Hepatic stellate cell (primary cell): Measurements from ENCODE around the gene RAB44.

Experiments
- DNase-seq: peaks from one replicate; pipeline ENCODE4 v3.0.0; 2011; ENCODE audit warnings: low spot score

RAB44 gene

DNA sequence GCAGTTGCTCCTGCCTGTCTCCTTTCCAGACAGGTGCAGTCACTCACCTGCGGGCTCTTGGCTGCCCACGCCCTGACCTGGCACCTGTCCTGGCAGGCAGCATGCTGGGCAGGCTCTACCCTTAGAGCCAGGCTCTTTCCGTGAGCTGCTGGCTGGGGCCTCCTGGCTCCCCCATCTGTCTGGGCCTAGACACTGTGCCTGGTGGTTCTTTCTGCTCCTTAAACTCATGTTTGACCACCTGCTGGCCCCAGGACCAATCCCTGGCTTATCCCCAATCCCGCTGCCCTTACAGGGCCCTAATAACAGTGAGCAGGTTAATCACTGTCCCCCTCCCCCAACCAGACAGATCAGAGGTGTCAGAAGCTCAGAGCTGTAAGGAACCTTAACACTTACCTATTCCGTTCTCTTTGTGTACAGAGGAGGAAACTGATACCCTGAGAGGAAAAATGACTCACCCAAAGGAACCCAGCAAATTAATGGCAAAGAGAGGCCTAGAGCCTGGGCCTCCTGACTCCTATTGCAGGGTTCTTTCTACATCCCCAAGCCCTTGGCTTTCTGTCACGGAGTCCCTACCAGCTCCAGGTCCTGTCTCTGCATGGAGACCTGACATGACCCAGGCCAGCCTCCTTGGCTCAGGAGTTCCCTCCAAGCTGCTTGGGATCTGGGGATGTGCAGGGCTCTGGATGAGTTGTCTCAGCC is 54.7 kb downstream of the RAB44 start:
- DNase-seq, result no peak

DNA sequence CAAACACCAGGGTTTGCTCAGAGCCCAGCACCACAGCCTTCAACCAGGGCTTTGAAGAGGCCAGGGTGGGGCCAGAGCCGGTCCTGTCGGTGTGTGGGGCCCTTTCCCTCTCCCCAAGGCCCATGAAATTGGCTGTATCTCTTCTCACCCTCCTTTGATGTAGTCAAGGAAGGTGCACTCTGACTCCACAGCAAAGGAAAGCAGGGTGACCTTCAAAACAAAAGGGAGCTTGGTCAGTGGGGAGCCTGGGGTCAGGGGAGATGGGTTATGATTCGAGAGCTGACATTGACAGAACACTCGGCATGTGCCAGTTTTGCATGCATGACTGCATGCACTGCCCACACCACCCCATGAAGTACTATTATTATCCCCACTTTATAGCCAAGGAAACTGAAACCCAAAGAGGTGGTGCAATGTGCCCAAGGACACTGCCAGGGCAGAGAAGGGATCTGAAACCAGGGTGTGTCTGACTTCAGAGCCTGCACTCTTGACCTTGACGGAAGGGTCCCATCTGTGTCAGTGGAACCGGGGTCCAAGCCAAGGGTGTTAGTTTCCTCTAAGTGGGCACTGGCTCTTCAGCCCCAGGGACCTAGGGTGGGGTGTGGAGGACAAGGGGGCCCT is 55.4 kb downstream of the RAB44 start:
- DNase-seq, result no peak

GRCh38 chr6:36753671-36754405 is 56.2 kb downstream of the RAB44 start:
- no peak for DNase-seq

DNA sequence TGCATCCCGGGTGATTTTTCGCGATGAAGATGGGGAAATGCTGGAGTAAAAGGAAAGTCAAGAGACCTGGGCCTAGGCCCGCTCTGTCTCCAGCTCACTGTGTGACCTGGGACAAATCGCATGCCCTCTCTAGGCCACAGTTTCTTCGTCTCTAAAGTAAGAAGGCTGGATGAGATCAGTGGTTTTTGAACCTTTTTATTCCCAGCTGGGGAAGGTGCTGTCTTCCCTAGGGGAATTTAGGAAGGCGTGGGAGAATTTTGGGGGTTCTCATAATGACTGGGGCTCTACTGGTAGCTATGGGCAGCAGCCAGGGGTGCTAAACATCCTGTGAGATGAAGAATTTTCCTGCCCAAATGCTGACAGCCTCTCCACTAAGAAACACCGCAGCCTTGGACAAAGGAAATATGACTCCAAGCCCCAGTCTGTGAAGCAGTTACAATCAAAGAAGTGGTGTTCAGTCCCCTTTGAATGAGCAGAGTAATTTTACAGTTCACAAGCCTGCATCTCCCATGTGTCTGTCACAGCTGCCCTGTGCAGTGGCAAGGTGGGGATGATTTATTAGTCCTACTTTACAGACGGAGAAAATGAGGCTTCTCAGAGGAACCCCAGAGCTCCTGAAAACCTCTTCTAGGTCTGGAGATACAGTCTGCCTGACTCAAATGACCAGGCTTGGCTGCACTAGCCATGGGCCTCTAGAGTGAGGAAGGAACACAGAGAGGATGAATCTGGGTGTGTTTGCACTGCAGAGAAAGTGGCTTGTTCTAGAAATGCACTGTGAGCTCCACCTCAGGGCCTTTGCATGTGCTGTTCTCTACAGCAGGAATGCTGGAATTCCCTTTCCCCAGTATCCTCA is 57.2 kb downstream of the RAB44 start:
- no peak for DNase-seq

- DNase-seq, result no peak
Measured at GRCh38 chr6:36755435-36756348, 58.1 kb downstream of the RAB44 start.

DNA sequence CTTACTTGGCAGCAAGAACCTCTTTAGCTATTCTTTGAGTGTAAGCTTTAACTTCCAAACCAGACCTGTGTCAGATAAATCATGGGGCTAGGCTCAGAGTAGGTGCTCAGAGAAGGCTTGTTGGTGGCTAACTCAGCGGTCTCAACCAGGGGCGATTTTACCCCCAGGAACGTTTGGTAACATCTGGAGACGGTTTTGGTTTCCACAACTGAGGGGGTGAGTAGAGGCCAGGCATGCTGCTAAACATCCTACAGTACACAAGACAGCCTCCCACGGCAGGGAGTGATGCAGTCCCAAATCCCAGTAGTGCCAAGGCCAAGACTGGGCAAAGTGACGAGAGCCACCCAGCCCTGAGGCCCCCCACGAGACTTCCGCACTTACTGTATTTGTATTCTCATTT is 59.2 kb downstream of the RAB44 start:
- DNase-seq, result no peak

DNA sequence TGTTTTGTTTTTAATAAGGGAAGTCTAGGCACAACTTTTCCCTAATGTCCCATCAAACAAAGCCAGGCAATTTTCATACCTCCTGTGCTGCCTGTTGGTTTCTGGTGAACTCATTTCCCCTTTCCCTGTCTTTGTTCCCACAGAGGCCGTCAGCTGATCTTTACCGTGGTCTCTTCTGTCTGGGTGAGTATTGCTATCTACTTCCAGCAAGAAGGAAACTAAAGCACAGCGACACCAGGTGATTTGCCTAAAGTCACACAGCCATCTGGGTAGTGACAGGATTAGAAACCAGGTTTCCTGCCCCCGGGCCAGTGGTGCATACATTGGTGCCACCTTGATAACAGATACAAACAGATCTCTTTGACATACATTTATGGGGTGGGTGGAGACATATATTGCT is 59.6 kb downstream of the RAB44 start:
- no peak for DNase-seq

GRCh38 chr6:36757943-36758508 is 60.4 kb downstream of the RAB44 start:
- DNase-seq, result no peak

DNA sequence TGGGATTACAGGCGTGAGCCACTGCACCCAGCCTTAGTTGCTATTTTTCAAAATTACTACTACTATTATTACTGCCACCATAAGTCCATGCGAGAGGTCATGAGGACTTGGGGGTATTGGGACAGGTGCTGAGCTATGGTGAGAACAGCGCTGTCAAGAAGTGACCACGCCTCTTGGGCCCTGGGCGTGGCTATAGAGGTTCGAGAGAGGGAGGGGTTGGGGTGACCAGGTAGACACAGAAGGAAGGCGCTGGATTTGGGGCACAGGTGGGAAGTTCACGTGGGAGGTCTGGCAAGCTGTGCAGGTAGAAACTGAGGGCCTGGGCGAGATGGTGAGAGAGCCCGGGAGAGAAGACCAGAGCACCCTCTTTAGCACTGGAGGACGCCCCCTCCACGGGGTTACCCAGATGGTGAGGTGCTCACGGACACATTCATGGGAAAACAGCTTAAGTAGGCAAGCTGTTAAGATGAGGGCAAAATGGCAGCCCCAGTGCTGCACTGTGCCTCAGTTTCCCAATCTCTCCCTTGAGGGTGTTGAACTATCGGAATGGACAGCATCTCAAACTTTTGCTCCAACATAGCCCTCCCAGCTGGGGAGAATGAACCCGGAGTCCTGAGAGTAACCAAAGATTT is 61.0 kb downstream of the RAB44 start:
- no peak for DNase-seq

DNA sequence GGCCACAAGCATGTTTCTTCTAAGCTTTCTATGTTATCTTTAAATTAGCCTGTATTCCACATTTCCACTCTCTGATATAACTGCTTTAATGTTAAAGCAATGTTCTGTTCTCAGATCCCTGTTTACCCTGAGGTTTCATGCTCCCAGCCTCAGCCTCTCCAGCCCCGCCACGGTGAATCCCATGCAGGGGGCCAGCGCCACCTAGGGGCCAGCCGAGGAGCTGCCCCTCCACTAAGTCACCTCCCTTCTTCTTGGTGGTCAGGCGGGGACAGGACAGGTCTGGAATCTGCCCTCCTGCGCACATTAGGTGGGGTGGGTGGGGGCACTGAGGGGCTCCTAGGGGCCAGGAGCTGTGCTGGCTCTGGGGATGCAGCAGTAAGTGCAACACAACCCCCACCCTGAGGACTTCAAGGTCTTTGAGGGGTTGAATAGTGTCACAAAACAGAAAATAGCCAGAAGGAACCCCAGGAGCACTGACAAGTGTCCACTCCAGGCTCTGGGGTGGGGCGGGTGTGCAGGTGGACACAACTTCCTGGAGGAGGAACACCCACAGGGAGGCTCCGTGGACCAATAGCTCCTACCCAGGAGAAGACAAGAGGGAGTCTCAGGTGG is 61.6 kb downstream of the RAB44 start:
- DNase-seq, result peak; percentile 94

DNA sequence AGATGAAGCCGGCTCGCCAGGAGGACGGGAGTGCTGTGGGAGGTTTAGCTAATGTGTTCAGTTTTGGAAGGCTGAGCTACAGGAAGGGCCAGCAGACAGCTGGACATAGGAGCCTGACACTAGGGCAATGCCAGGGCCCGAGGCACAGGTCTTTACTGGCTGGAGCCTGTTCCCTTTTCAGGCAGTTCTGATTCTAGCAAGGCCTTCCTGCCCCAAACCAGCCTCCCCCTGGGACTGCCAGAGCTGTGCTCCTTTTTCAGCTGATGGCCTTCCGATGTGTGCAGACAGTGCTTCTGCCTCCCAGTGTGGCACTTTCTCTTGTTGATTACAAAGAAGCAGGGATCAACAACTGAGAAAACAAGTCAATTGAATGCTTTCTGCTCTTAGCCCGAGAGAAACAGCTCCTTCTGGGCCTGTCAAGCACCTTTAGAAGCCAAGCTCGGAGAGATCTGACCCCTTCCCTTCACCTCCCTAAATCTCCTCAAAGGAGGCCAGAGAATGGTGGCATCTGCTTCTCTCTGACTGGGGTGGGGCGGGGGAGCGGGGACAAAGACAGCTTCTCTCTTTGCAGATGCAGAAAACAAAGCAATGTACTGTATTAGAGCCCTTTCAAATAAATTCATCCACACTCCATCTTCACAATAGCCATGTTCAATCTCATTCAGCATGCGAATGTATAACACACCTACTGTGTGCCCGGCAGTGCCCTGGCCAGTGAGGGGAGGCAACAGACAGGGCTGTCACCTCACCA is 63.2 kb downstream of the RAB44 start:
- DNase-seq, result no peak

- DNase-seq, result no peak
Measured at GRCh38 chr6:36762123-36762522, 64.5 kb downstream of the RAB44 start.

- no peak for DNase-seq
Measured at GRCh38 chr6:36765190-36765589, 67.6 kb downstream of the RAB44 start.

DNA sequence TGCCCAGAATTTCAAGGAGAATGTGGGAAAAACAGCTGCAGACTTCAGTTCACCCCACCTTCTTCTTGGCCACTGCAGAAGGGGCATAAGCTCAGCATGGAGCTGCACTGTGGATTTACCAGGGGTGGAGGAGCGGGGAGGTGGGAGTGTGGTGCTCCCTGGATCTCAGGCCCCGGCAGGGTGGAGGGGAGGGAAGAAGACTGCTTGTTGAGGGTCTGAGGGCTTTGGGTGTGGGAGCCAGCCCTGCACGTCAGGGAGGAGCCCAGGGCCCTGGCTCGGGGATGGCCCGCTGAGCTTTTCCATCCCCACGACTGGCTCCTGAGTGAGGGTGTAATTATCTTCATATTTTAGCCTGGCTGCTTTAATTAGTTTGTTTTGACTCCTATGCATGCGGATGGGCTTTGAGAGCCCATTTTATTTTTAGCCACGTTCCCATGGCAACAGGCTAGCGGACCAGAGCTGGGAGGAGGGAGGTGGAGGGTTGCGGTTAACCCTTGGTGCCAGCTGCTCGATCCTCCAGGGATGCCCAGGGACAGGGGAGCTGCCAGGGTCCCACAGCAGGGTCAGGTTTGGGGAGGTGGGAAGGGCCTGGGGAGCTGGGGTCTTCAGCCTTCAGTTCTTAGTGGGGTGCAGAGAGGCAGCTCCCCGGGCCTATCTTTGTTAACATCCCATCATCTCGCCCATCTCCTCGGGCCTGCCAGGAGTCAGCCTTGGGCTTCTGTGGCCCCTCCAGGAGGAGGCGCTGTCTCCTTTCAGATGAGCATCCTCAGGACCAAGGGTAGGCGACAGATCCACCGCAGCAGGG is 68.2 kb downstream of the RAB44 start:
- peak; percentile 93 for DNase-seq

- no peak for DNase-seq
Measured at GRCh38 chr6:36766399-36766945, 68.8 kb downstream of the RAB44 start.

GRCh38 chr6:36769183-36769675 is 71.6 kb downstream of the RAB44 start:
- DNase-seq, result no peak

DNA sequence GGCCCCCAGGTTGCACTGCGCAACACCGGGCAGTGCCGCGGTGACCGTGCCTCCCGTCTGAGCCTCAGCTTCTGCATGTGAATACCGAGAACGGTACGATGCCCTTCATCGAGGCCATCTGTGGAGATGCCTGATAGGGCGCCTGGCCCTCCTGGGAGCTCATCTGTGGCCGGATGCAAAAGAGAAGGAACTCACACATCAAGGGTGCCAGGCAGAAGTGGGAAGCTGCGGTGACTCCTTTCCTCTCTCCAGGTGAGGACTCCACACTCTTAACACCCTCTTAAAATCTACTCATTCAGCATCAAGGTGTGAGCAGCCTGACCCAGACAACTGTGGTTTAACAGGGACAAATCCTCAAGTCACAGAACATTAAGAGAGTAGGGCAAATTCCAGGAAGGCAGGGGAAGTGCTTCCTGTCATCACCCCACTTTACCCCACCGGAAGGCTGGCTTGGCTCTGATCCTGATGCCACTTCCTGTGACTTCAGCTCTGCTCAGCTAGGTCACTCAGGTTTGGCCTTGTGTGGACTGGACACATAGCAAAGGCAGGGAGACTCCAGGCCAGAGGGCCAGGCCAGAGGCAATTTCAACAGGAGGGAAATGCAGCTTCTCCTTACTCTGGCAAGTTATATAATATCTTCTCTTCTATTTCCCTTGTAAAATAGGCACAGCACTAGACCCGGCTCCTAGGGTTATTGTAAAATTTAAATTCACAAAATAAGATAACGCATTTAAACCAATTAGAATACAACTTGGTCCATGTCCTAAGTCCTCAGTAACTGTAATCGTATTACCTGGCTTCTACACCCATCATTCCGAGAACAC is 72.3 kb downstream of the RAB44 start:
- DNase-seq, result no peak
